ENCODE results near the gene ASXL2.
"Not testable (repeated sequence)": the region's sequence is repeated elsewhere in the genome, so short reads cannot be mapped to it uniquely, and the experiment has no call there.

The ASXL2 gene

DNA sequence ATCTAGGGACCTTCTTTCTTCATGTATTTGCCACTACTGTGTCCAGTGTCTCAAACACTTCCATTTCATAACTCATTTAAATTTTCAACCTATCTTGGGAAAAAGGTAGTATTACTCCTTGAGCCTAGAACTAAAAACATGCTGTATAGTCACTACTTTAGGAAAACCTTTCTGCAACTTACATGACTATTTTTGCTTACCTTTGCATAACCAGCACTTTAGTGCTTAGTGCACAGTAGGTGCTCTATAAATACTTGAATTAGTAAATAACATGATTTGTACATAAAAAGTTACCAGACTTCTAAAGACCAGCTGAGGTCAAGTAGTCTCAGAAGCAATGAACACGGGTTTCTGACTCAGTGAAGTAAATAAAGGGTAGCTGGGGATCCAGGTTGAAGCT, 142.5 kb downstream of the ASXL2 start:
- DNase-seq (ENCODE audit: low spot score), result no peak

DNA sequence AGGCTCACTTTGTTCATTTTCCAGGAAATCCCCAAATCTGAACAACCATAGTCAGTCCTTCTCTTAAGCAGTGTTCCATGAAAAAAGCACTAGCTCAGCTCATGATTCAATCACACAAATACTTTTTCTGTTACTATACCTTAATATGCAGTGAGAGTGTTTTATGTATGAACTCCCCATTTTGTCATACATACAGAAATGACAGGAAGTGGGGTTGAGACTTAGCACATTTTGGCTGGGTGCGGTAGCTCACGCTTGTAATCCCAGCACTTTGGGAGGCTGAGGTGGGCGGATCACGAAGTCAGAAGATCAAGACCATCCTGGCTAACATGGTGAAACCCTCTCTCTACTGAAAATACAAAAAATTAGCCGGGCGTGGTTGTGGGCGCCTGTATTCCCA, 149.7 kb downstream of the ASXL2 start:
- DNase-seq (ENCODE audit: low spot score), result no peak

DNA sequence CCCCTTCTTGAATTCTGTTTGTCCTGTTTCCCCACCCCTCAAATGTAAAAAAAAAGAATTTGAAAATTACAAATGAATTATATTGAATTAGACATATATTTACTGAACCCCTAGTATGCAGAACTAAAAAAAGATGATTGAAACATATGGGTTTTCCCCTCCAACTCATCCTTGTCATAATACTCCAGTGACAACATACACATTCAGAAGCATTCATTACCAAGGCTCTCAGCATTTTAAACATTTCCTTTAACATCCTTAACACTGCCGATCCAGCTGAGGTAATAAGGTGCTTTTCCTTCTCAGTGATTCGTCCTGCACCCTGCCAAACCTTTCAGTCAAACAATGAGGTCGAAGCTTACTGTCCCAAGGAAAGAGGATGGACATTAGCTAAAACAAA, 151.8 kb downstream of the ASXL2 start:
- no peak for DNase-seq (ENCODE audit: low spot score)

DNA sequence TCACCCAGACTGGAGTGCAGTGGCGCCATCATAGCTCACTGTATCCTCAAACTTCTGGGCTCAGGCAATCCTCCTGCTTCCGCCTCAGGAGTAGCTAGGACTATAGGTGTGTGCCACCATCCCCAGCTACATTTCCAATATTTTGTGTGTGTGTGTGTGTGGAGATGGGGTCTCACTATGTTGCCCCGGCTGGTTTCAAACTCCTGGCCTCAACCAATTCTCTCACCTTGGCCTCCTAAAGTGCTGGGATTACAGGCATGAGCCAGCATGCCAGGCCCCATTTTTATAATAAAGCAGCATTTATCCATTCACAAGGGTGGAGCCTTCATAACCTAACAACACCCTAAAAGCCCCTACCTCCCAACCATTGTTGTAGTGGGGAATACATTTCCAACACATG, 152.4 kb downstream of the ASXL2 start:
- DNase-seq (ENCODE audit: low spot score), result no peak

DNA sequence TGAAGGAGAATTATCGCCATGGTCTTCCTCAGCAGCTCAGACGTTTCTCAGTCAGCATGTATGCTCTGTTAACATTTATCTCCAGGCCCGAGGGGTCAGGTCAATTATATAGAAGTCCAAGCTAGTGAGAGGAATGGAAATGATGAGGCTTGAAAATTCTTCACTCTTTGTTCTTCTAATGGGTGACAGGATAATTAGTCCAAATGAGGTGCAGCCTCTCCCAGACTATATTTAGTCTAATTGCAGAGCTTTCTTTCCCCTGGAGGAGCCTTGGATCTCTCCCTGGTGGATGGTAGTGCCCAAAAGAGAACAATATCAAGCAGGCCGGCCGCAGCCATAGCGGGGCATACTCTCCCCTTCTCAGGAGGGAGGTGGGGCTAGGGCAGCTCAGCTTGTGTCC, 153.5 kb downstream of the ASXL2 start:
- DNase-seq (ENCODE audit: low spot score), result no peak

DNA sequence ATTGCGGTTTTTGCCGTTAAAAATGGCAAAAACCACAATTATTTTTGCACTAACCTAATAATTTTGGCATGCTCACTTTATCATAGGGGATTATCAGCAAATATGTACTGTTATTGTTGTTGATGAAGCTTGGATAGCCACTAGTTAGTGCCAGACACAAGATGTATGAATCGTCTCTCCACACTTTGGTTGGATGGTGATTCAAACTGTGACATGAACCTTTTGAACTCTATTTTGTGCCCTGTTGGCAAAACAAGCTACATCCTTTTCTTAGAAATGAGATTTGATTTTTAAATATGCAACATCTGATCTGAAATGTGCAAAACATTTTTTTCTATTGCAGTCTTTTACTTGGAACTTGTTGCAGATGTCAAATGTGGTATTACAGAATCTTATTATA, 156.1 kb downstream of the ASXL2 start:
- no peak for DNase-seq (ENCODE audit: low spot score)

DNA sequence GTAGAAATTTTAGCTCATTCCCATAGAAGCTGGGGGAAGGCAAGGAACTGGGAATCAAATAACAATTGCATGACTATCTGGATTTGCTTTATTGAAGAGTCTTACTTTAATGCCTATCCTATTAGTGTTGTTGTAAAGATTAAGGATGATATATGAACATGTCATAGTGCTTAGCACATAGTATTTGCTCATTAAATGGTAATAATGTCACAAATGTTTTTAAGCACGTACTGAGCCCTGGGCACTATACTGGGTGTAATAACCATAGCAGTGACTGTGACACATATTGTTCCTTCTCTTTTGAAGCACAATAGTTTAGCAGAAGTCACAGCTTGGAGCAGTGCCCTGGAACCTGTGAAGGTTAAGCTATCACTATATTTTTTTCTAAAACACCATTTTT, 157.7 kb downstream of the ASXL2 start:
- DNase-seq (ENCODE audit: low spot score), result no peak

DNA sequence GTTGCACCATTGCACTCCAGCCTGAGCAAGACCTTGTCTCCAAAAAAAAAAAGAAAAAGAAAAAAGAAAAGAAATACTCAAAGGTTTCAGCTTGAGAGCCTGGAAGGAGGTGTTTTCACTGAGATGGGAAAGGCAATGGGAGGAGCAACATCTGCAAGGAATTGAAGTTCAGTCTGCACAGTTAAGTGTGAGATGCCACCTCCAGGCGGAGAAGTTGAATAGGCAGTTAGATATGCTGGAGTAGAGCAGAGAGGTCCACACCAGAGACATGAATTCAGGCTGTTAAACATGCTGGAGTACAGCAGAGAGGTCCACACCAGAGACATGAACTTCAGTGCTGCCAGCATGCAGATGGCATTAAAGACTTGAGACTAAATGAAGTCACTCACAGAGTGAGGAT, 163.5 kb downstream of the ASXL2 start:
- no peak for DNase-seq (ENCODE audit: low spot score)

DNA sequence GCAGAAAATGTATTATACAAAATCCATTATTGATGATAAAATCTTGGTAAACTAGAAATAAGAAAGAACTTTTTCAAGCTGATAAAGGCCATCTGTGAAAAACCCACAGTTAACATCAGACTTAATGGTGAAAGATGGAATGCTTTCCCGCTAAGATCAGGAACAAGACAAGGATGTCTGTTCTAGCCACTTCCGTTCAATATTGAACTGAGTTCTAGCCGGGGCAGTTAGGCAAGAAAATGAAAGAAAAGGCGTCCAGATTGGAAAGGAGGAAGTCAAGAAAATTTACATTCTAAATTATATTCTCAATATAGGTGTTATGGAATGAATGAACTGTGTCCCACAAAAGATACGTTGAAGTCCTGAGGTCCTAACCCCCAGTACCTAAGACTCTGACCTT, 165.8 kb downstream of the ASXL2 start:
- no peak for DNase-seq (ENCODE audit: low spot score)

DNA sequence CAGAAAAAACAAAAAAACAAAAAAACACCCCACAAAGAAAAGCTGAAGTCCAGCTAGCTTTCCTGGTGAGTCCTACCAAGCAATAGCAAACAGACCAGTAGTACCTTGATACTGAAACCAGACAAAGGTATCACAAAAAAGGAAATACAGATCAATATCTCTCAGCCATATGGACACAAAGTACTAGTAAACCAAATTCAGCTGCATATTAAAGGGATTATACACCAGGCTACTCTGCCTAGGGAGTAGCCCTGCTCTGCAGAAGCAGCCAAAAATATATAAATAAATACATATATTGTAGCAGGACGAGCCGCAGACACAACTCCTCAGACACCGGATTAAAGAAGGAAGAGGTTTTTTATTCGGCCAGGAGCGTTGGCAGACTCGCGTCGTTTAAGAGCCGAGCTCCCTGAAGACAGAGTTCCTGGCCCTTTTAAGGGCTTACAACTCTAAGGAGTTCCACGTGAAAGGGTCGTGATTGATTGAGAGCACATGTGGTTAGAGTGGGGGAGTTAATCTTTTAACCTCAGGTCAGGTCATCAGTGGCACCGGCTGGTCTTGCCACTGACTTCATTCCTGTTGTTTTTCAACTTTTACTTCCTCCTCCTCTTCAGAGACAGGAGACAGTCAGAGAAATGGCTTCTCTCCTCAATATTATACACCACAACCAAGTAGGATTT, 166.5 kb downstream of the ASXL2 start:
- no peak for DNase-seq (ENCODE audit: low spot score)

DNA sequence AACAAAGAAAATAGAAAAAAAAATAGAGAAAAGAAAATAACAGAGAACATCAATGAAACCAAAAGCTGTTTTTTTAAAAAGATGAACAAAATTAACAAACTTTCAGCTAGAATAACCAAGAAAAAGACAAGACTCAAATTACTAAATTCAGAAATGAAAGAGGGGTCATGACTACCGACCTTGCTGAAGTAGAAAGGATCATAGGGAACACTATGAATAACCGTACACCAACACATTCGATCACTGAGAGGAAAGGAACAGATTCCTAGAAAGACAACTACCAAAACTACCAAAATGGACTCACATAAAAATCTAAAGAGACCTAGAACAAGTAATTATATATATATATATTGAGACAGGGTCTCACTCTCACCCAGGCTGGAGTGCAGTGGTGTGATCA, 167.5 kb downstream of the ASXL2 start:
- DNase-seq (ENCODE audit: low spot score), result no peak

DNA sequence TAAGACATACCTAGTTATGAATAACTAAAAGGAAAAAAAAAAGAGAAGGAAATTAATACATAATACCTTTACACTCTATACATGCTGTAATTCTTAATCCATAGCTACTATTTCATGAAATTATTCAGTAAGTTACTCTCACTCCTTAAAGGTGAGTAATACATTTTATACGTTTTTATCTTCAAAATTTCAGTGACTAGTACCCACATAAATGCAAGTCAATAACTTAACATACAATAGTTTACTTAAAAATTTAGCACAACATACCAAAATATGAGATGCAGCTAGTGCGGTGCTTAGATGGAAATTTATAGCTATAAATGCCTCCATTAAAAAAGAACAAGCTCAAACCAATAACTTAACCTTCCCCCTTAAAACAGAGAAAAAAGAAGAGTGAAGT, 168.9 kb downstream of the ASXL2 start:
- no peak for DNase-seq (ENCODE audit: low spot score)

DNA sequence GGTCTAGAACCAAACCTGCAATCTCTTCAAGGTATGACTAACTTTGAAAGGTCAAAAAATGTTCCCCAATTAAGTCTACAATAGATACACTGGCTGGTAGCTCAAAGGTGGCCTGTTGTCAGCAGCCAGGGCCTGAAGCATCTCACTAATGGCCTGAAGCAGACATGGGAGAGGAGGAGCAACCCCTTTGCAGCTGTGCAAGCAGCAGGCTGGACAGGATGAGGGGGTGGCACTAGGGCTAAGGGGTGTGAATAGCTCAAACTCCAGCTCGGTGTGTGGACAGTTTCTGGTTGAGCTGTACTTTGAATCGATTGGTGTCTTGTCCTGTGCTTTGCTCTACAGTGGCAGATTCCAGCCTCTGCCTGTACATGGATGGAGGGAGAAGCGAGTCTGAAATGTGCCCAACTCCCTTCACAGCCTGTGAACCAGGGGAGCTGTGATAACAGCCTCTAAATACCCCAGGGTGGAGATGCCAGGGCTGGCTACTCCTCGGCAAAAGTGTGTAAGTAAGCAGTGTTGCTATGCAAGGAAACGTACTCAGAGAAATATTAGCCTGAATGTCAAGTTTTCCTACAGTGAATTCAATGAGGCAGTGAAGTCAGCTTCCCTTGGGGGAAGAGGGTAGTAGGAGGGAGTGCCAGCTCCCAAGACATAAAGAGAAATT, 170.2 kb downstream of the ASXL2 start:
- no peak for DNase-seq (ENCODE audit: low spot score)

DNA sequence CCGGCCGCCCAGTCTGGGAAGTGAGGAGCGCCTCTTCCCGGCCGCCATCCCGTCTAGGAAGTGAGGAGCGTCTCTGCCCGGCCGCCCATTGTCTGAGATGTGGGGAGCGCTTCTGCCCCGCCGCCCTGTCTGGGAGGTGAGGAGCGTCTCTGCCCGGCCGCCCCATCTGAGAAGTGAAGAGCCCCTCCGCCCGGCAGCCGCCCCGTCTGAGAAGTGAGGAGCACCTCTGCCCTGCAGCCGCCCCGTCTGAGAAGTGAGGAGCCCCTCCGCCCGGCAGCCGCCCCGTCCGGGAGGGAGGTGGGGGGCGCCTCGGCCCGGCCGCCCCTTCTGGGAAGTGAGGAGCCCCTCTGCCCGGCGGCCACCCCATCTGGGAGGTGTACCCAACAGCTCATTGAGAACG, 172.7 kb downstream of the ASXL2 start:
- DNase-seq (ENCODE audit: low spot score), result not testable (repeated sequence)

DNA sequence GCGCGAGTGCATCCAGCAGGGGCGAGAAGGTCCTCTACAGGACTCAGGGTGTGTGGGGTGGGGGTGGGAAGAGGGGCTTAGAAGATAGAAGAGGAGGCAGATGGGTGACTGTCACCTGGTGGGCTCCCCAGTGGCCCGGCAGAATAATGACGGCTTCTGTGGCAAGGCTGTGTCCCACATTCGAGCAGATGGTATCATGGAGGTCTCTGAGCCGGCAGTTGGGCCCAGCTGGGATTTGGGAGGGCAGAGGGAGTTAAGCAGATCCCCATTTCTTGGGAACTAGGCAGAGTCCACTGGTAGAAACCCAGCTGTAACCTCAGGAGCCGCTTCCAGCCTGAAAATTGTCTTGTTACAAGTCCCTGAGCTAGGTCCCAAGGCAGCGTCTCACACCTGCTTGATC, 176.5 kb downstream of the ASXL2 start:
- no peak for DNase-seq (ENCODE audit: low spot score)

DNA sequence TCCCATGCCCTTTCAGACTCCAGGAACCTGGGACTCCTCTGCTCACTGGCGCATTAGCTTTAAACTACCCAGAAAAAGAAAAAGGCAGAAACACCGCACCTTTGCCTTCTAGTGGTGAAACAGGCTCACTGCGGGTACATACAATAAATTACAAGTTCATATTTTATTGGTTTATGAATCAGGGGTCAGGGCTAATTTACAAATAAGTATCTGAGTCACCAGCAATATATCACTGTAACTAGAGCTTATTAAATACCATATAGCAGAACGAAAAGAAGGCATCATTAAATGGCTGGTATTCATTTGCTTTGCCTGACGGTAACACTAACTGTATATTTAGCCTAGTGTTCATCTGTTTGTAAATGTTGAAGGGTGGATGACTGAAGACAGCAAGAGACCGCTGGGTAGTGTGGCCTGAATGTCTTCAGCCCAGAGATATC, 178.0 kb downstream of the ASXL2 start:
- no peak for DNase-seq (ENCODE audit: low spot score)

DNA sequence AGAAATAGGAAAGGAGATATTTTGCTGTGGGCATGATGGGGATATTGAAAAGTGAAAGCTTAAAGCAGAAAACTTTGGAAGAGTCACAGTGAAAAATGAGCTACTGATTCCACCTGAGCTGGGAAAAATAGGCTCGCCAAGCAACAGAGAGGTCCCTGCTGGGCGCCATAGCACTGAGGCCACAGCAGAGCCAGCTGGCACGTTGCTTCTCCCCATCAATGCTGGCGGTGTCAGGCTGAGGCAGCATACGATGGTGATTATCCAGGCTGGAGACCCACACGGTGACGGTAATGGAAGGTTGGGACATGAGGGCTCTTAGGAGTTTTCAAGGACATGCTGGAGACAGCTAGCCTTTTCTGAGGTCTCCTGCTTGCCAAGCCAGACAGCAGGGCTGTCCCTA, 179.1 kb downstream of the ASXL2 start:
- DNase-seq (ENCODE audit: low spot score), result no peak

DNA sequence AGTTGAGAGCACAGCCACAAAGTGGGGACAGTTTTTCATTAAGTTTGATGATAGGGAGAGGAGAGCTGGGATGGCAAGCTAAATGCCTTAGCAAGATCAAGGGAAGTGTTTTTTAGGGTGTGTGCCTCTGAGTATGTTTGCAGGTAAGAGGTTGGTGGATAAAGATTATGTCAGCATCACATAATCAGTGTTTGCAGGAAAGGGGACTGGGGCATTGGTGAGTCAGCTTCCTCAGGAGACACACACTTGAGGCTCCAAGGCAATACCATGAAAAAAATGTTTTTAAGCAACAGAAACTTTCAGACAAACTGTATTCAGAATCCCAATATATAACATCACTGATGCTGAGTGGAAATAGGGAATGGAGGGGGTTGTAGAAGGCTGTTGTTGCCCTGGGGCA, 179.5 kb downstream of the ASXL2 start:
- no peak for DNase-seq (ENCODE audit: low spot score)

DNA sequence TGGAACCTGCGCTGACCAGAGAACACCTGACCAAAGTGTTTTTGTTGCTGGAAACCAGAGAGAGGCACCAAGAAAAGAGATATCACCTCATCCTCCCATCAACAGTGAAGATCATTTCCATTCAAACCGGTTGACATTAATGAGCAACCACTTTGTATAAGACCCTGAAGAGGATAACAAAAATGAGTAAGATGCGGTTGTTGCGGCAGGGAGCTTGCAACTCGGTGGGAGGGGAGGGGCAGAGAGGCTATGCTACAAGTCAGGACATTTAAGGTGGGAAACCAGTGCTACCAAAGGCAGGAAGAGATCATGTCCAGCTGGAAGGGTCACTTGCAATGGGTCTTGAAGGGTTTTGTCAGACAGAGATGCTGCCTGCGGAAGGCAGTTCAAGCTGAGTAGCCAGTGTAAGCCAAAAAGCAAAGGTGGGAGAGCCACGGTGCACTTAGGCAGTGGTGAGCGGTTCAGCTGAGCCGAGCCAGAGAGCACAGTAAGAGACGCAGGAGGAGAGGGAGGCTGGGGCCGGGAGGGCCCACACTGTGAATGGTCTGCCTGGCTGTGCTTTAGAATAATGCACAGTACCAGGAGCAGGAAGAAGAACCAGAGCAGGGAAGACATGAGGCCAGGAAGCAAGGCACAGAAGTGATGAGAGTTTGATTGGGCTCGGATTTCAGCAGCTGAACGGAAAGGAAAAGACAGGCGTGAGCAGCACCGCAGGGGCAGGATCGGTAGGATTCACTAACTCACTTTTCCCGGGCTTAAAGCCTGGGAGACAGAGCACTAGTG, 180.5 kb downstream of the ASXL2 start:
- DNase-seq (ENCODE audit: low spot score), result peak; percentile 56

DNA sequence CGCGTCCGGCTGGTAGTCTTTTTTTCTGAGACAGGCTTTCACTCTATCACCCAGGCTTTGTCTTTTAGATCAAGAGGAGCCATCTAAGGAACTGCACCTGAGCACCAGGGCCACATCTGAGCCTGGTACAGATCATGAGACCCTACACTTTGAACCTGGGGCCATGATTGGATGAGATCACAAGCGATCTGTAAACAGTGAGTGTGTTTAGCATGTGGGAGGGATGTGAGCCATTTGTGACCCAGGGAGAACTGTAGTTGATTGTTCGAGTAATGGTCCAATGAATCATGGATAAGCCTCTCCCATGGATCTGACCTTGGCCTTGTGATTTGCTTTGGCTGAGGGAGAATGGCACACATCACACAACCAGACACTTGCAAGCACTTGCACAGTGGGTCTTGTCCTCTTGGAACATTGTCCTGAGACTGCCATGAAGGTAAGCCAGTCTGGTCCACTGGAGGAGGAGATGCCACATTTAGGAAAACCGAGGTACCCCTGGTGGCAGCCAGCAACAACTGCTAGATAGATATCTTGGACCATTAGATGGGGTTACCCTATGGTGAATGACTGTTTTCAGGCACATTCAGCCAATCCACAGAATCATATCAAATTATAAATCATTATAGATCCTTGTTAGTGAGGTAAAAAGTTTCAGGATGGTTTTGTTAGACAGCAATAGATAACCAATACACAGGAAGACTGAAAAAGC, 185.4 kb downstream of the ASXL2 start:
- no peak for DNase-seq (ENCODE audit: low spot score)

DNA sequence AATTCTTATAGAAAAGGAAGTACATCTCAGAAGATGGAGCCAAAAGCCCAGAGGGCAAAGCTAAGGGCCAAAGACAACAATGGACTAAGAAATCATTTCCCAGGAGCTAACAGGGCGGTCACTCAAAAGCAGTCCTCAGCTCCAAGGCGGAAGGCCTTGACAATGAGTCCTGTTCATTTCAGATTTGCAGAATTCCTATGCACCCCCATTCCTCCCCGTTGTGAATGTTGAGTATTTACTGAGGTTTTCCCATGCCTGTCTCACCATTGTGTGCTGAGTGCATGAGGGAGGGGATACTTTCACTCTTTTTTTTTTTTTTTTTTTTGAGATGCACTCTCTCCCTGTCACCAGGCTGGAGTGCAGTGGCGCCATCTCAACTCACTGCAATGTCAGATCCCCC, 186.1 kb downstream of the ASXL2 start:
- no peak for DNase-seq (ENCODE audit: low spot score)

DNA sequence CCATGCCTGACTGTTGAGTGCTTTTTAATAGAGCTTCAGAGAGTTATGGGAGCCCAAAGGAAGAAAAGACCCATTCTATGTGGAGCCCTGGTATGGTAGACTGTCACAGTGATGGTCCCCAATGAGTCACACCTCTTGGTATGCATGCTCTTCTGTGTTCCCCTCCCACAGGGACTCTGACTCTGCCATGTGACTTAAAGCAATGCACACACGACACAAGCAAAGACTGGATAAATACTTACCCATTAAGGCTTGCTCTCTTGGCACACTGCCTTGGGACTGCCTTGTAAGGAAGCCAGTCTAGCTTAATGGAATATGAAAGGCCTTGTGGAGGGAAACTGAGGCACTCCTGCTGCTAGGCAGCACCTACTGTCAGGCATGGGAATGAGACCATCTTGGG, 188.2 kb downstream of the ASXL2 start:
- DNase-seq (ENCODE audit: low spot score), result no peak

DNA sequence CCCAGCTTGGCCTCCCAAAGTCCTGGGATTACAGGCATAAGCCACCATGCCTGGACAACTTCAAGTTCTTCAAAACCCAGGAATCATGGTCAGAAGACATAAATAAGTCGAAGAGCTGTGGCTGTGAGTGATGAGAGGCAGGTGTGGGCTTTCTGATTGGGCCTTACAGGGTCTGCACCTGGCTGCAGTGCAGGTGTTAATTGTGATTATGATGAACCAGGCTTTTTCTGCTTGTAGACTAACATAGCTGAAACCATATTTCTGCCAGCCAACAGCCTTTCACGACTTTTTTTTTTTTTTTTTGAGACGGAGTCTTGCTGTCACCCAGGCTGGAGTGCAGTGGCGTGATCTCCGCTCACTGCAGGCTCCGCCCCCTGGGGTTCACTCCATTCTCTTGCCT, 190.1 kb downstream of the ASXL2 start:
- no peak for DNase-seq (ENCODE audit: low spot score)
